H1 (cell line): ENCODE data around the gene SLC39A11. TPM values are rescaled to one million over a fixed set of nuclear protein-coding genes. Genes with fewer than 3 reads are reported as not detected.

Experiments used
- E2F6 ChIP-seq: IDR thresholded peaks from 2 replicates; pipeline ENCODE4 v1.6.1; 2012; ENCODE audit warnings: inconsistent platforms
- EGR1 ChIP-seq: IDR thresholded peaks from 2 replicates; pipeline ENCODE4 v1.6.1; 2011; ENCODE audit warnings: low read depth, low read length, borderline replicate concordance
- GTF2F1 ChIP-seq: IDR thresholded peaks from 2 replicates; pipeline ENCODE4 v1.6.1; 2012; ENCODE audit warnings: low read depth, low read length, improper control_type of control experiment, borderline replicate concordance
- HDAC2 ChIP-seq, 2 experiments: fragments of 300-600 bp in 1 of 2; sonication (generic) in 1 of 2; IDR thresholded peaks; 2 replicates each; pipeline ENCODE4 v1.6.1; 2011 to 2012; ENCODE audit warnings: low read depth in 2 of 2, low read length in 2 of 2, mild to moderate bottlenecking in 2 of 2, moderate library complexity in 2 of 2, borderline replicate concordance in 1 of 2, inconsistent platforms in 1 of 2
- JUN ChIP-seq: IDR thresholded peaks from 2 replicates; pipeline ENCODE4 v1.6.1; 2011; ENCODE audit warnings: low read depth, mild to moderate bottlenecking, improper control_type of control experiment, low read length
- RXRA ChIP-seq: IDR thresholded peaks from 2 replicates; pipeline ENCODE4 v1.6.1; 2011; ENCODE audit warnings: low read depth, mild to moderate bottlenecking, low read length, moderate library complexity; ENCODE audit not compliant: insufficient read depth
- polyA plus RNA-seq, 7 experiments: library from polyadenylated mRNA; depleted of rRNA in 3 of 7; stranded (reverse) in 5 of 7; unstranded in 2 of 7; fragments of >200 nt in 5 of 7; fragments of 200-250 nt in 2 of 7; gene quantifications; 1 replicate in 5 of 7; 2 replicates in 1 of 7; 4 replicates in 1 of 7; pipeline versions ENCODE4 v1.2.1 to v1.2.3, GENCODE V29; 2011 to 2013; ENCODE audit warnings: missing spikeins in 2 of 7, mixed read lengths in 2 of 7
- total RNA-seq: library from RNA; stranded (reverse); fragmentation: NEBNext Ultra II Directional; extraction: Animal tissue kit (Norgen Biotek cat#: 25700); gene quantifications from 2 replicates; pipeline ENCODE4 v1.2.1, GENCODE V29; 2021
- TF ChIP-seq, protein P1 (sequence below): fragments of 300-600 bp; sonication (generic); IDR thresholded peaks from 2 replicates; pipeline ENCODE4 v1.7.1; 2012; ENCODE audit warnings: low read length, moderate library complexity, mild to moderate bottlenecking, inconsistent platforms; ENCODE audit not compliant: insufficient replicate concordance
- TF ChIP-seq, protein P2 (sequence below): IDR thresholded peaks from 2 replicates; pipeline ENCODE4 v1.6.1; 2011; ENCODE audit warnings: low read depth, mild to moderate bottlenecking, low read length; ENCODE audit not compliant: insufficient read depth

SLC39A11 gene
- total and polyA plus RNA-seq, 2 of the 8 experiments (the other 6 are each of a cell fraction or from before 2014, with no cell fraction given) = 12.2 to 19.6 TPM

DNA sequence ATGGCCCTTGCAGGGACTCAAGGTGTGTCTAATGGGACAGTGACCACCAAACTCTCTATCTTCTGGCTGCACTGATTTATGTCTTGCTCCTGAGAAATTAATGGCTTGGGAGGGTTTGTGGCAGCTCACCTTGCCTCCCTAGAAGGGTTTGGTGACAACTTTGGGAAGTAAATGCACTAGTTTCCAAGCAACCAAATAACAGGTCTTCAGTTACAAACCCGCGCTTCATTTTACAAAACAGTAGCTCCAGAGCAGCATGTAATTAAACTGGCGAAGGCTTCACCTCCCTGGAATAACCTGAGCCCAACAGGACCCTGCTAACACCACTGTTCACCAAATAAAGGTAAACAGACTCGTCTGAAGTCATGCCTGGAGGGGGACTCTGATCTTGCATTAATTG is 318.3 kb downstream of the SLC39A11 start (continued):
- TF ChIP-seq, protein P1, sequence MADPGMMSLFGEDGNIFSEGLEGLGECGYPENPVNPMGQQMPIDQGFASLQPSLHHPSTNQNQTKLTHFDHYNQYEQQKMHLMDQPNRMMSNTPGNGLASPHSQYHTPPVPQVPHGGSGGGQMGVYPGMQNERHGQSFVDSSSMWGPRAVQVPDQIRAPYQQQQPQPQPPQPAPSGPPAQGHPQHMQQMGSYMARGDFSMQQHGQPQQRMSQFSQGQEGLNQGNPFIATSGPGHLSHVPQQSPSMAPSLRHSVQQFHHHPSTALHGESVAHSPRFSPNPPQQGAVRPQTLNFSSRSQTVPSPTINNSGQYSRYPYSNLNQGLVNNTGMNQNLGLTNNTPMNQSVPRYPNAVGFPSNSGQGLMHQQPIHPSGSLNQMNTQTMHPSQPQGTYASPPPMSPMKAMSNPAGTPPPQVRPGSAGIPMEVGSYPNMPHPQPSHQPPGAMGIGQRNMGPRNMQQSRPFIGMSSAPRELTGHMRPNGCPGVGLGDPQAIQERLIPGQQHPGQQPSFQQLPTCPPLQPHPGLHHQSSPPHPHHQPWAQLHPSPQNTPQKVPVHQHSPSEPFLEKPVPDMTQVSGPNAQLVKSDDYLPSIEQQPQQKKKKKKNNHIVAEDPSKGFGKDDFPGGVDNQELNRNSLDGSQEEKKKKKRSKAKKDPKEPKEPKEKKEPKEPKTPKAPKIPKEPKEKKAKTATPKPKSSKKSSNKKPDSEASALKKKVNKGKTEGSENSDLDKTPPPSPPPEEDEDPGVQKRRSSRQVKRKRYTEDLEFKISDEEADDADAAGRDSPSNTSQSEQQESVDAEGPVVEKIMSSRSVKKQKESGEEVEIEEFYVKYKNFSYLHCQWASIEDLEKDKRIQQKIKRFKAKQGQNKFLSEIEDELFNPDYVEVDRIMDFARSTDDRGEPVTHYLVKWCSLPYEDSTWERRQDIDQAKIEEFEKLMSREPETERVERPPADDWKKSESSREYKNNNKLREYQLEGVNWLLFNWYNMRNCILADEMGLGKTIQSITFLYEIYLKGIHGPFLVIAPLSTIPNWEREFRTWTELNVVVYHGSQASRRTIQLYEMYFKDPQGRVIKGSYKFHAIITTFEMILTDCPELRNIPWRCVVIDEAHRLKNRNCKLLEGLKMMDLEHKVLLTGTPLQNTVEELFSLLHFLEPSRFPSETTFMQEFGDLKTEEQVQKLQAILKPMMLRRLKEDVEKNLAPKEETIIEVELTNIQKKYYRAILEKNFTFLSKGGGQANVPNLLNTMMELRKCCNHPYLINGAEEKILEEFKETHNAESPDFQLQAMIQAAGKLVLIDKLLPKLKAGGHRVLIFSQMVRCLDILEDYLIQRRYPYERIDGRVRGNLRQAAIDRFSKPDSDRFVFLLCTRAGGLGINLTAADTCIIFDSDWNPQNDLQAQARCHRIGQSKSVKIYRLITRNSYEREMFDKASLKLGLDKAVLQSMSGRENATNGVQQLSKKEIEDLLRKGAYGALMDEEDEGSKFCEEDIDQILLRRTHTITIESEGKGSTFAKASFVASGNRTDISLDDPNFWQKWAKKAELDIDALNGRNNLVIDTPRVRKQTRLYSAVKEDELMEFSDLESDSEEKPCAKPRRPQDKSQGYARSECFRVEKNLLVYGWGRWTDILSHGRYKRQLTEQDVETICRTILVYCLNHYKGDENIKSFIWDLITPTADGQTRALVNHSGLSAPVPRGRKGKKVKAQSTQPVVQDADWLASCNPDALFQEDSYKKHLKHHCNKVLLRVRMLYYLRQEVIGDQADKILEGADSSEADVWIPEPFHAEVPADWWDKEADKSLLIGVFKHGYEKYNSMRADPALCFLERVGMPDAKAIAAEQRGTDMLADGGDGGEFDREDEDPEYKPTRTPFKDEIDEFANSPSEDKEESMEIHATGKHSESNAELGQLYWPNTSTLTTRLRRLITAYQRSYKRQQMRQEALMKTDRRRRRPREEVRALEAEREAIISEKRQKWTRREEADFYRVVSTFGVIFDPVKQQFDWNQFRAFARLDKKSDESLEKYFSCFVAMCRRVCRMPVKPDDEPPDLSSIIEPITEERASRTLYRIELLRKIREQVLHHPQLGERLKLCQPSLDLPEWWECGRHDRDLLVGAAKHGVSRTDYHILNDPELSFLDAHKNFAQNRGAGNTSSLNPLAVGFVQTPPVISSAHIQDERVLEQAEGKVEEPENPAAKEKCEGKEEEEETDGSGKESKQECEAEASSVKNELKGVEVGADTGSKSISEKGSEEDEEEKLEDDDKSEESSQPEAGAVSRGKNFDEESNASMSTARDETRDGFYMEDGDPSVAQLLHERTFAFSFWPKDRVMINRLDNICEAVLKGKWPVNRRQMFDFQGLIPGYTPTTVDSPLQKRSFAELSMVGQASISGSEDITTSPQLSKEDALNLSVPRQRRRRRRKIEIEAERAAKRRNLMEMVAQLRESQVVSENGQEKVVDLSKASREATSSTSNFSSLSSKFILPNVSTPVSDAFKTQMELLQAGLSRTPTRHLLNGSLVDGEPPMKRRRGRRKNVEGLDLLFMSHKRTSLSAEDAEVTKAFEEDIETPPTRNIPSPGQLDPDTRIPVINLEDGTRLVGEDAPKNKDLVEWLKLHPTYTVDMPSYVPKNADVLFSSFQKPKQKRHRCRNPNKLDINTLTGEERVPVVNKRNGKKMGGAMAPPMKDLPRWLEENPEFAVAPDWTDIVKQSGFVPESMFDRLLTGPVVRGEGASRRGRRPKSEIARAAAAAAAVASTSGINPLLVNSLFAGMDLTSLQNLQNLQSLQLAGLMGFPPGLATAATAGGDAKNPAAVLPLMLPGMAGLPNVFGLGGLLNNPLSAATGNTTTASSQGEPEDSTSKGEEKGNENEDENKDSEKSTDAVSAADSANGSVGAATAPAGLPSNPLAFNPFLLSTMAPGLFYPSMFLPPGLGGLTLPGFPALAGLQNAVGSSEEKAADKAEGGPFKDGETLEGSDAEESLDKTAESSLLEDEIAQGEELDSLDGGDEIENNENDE = no peak
- TF ChIP-seq, protein P2, sequence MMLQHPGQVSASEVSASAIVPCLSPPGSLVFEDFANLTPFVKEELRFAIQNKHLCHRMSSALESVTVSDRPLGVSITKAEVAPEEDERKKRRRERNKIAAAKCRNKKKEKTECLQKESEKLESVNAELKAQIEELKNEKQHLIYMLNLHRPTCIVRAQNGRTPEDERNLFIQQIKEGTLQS = no peak
- TF ChIP-seq EGR1 (no peak), JUN (no peak), RXRA (no peak), HDAC2 (IDR thresholded peaks at IDR 0.05; ENCODE audit: borderline replicate concordance in 1 of 2, low read depth in 2 of 2, low read length in 2 of 2) (no peak), GTF2F1 (no peak), E2F6 (no peak)
